Trophoblast cell (in vitro differentiated cells and primary cell): ENCODE measurements around the gene GPX3.

Source experiments
- DNase-seq, 2 donors: peaks; one replicate each; pipeline ENCODE4 v3.0.0-alpha.2; 2016
- H2AFZ ChIP-seq: 2 replicates; pipeline ENCODE4 v1.6.1; 2013; ENCODE audit warnings: low read length, moderate library complexity, mild to moderate bottlenecking; ENCODE audit not compliant: insufficient read depth, poor library complexity
- H2AK5ac ChIP-seq: 2 replicates; pipeline ENCODE4 v1.6.1; 2013; ENCODE audit warnings: mild to moderate bottlenecking, low read length
- H2BK120ac ChIP-seq: 2 replicates; pipeline ENCODE4 v1.6.1; 2013; ENCODE audit warnings: low read length, mild to moderate bottlenecking, moderate library complexity; ENCODE audit not compliant: insufficient read depth, poor library complexity
- H2BK12ac ChIP-seq: 2 replicates; pipeline ENCODE4 v1.6.1; 2013; ENCODE audit warnings: mild to moderate bottlenecking, low read length, moderate library complexity
- H2BK5ac ChIP-seq: 2 replicates; pipeline ENCODE4 v1.6.1; 2013; ENCODE audit warnings: low read length, low read depth, moderate library complexity, mild to moderate bottlenecking; ENCODE audit not compliant: poor library complexity
- H3K14ac ChIP-seq: 2 replicates; pipeline ENCODE4 v1.6.1; 2013; ENCODE audit warnings: mild to moderate bottlenecking, low read length
- H3K18ac ChIP-seq: 2 replicates; pipeline ENCODE4 v1.6.1; 2013; ENCODE audit warnings: mild to moderate bottlenecking, low read length
- H3K23ac ChIP-seq: 2 replicates; pipeline ENCODE4 v1.6.1; 2013; ENCODE audit warnings: low read length
- H3K27ac ChIP-seq: 2 replicates; pipeline ENCODE4 v1.5.1; 2013; ENCODE audit warnings: low read depth, mild to moderate bottlenecking, inconsistent platforms, low read length, moderate library complexity
- H3K27me3 ChIP-seq: 2 replicates; pipeline ENCODE4 v1.6.1; 2013; ENCODE audit warnings: inconsistent platforms, mild to moderate bottlenecking, low read length, moderate library complexity; ENCODE audit not compliant: insufficient read depth
- H3K36me3 ChIP-seq, 2 experiments: 1 replicate in 1 of 2; 2 replicates in 1 of 2; pipeline ENCODE4 v1.6.1; 2013; ENCODE audit warnings: low read length in 2 of 2, mild to moderate bottlenecking in 2 of 2, moderate library complexity in 1 of 2; ENCODE audit not compliant: insufficient read depth in 2 of 2, control insufficient read depth in 1 of 2
- H3K4ac ChIP-seq: 2 replicates; pipeline ENCODE4 v1.6.1; 2013; ENCODE audit warnings: low read depth, mild to moderate bottlenecking, low read length, moderate library complexity
- H3K4me1 ChIP-seq, 2 experiments: 1 replicate in 1 of 2; 2 replicates in 1 of 2; pipeline ENCODE4 v1.6.1; 2013; ENCODE audit warnings: low read length in 2 of 2, mild to moderate bottlenecking in 2 of 2, moderate library complexity in 1 of 2; ENCODE audit not compliant: insufficient read depth in 2 of 2, control insufficient read depth in 1 of 2
- H3K4me2 ChIP-seq: 2 replicates; pipeline ENCODE4 v1.6.1; 2013; ENCODE audit warnings: inconsistent platforms, mild to moderate bottlenecking, low read length, moderate library complexity
- H3K4me3 ChIP-seq: 2 replicates; pipeline ENCODE4 v1.5.1; 2013; ENCODE audit warnings: mild to moderate bottlenecking, low read depth, low read length, inconsistent platforms
- H3K79me1 ChIP-seq: one replicate; pipeline ENCODE4 v1.6.1; 2013; ENCODE audit warnings: low read length
- H3K79me2 ChIP-seq: 2 replicates; pipeline ENCODE4 v1.6.1; 2013; ENCODE audit warnings: low read length, mild to moderate bottlenecking; ENCODE audit not compliant: control insufficient read depth, insufficient read depth, poor library complexity
- H3K9ac ChIP-seq: 2 replicates; pipeline ENCODE4 v1.6.1; 2013; ENCODE audit warnings: mild to moderate bottlenecking, low read length
- H3K9me3 ChIP-seq: 2 replicates; pipeline ENCODE4 v1.6.1; 2013; ENCODE audit warnings: low read depth, mild to moderate bottlenecking, control low read depth, inconsistent platforms, low read length; ENCODE audit not compliant: insufficient read depth
- H4K12ac ChIP-seq: 2 replicates; pipeline ENCODE4 v1.6.1; 2013; ENCODE audit warnings: low read depth, mild to moderate bottlenecking, low read length, moderate library complexity
- H4K8ac ChIP-seq: 2 replicates; pipeline ENCODE4 v1.6.1; 2013; ENCODE audit warnings: low read depth, mild to moderate bottlenecking, low read length, moderate library complexity
- H4K91ac ChIP-seq: one replicate; pipeline ENCODE4 v1.6.1; 2013; ENCODE audit warnings: low read depth, mild to moderate bottlenecking, low read length, moderate library complexity
- WGBS: extraction: QIAGEN DNeasy Blood & Tissue Kit; methylation state at CpG from one replicate; pipeline ENCODE4 v1.1.7; 2013; ENCODE audit warnings: missing lambda C conversion rate; ENCODE audit not compliant: insufficient read length, insufficient coverage; ENCODE audit errors: extremely low coverage; 5-methylcytosine and 5-hydroxymethylcytosine counted together

GPX3 gene

DNA sequence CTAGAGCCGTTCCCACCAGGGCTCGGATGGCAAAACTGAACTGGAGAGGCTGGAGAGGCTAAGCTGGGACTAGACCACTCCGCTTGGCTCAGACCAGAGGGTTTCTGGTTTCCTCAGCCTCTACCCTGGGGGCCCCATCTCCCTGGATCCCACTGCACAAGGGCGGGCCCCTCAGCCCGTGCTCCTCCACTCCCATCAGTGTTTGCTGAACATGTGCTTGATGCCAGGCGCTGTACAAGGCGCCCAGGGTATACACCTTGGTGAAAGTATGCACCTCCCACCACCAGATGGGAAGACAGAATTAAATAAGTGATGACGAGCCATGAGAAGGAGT lies 18.0 kb downstream of the GPX3 start:
- Histone ChIP-seq H3K4ac (no peak overlapping the region), H3K9ac (no peak overlapping the region), H4K91ac (no peak overlapping the region), H3K9me3 (peaks cover 4% of the 10 kb centered on the region), H2AK5ac (no peak overlapping the region), H4K12ac (no peak overlapping the region), H3K79me2 (no peaks in the 10 kb centered on the region), H3K4me3 (no peak overlapping the region), H3K36me3 (peaks cover 59 to 64% of the 10 kb centered on the region in 2 experiments), H2AFZ (no peak overlapping the region), H3K27me3 (no peaks in the 10 kb centered on the region), H2BK5ac (no peak overlapping the region), H3K4me1 (peaks cover 13 to 15% of the 10 kb centered on the region in 2 experiments), H3K23ac (no peak overlapping the region), H3K4me2 (no peak overlapping the region), H2BK120ac (no peak overlapping the region), H2BK12ac (no peak overlapping the region), H3K18ac (no peak overlapping the region), H3K27ac (no peak overlapping the region), H4K8ac (no peak overlapping the region), H3K14ac (no peak overlapping the region), H3K79me1 (no peaks in the 10 kb centered on the region)
- DNase-seq: no peak
- no CpG with 5 or more reads among the region's 8 CpGs for WGBS

- Histone ChIP-seq H2AFZ (no peak overlapping the region), H3K4me3 (no peak overlapping the region), H3K79me2 (no peaks in the 10 kb centered on the region), H2BK120ac (no peak overlapping the region), H3K14ac (no peak overlapping the region), H2BK5ac (no peak overlapping the region), H3K9me3 (peaks cover 3% of the 10 kb centered on the region), H2BK12ac (no peak overlapping the region), H4K12ac (no peak overlapping the region), H4K8ac (no peak overlapping the region), H3K18ac (no peak overlapping the region), H2AK5ac (no peak overlapping the region), H3K4ac (no peak overlapping the region), H3K27ac (no peak overlapping the region), H3K4me1 (peaks cover 13 to 15% of the 10 kb centered on the region in 2 experiments), H3K23ac (no peak overlapping the region), H3K36me3 (peaks cover 55 to 61% of the 10 kb centered on the region in 2 experiments), H3K4me2 (no peak overlapping the region), H4K91ac (no peak overlapping the region), H3K27me3 (no peaks in the 10 kb centered on the region), H3K79me1 (no peaks in the 10 kb centered on the region), H3K9ac (no peak overlapping the region)
- WGBS: no CpG with 5 or more reads among the region's 7 CpGs
- DNase-seq: no peak
Observed at GRCh38 chr5:151038801-151039238, 18.4 kb downstream of the GPX3 start.

GRCh38 chr5:151039665-151040064 lies 19.3 kb downstream of the GPX3 start:
- H4K8ac ChIP-seq: no peak overlapping the region
- no peak overlapping the region for H3K4me2 ChIP-seq
- peaks cover 13 to 15% of the 10 kb centered on the region in 2 experiments for H3K4me1 ChIP-seq
- no peaks in the 10 kb centered on the region for H3K79me1 ChIP-seq
- no peak overlapping the region for H2AK5ac ChIP-seq
- H2AFZ ChIP-seq: no peak overlapping the region
- no peak overlapping the region for H2BK5ac ChIP-seq
- no peak overlapping the region for H3K4ac ChIP-seq
- H4K91ac ChIP-seq: no peak overlapping the region
- no peak overlapping the region for H4K12ac ChIP-seq
- H3K27me3 ChIP-seq: no peaks in the 10 kb centered on the region
- DNase-seq: no peak
- no peak overlapping the region for H2BK120ac ChIP-seq
- H3K14ac ChIP-seq: no peak overlapping the region
- H3K18ac ChIP-seq: no peak overlapping the region
- H3K23ac ChIP-seq: no peak overlapping the region
- H3K79me2 ChIP-seq: no peaks in the 10 kb centered on the region
- H3K9me3 ChIP-seq: no peaks in the 10 kb centered on the region
- no peak overlapping the region for H2BK12ac ChIP-seq
- peaks cover 49 to 55% of the 10 kb centered on the region in 2 experiments for H3K36me3 ChIP-seq
- H3K4me3 ChIP-seq: no peak overlapping the region
- WGBS: no CpG with 5 or more reads among the region's 9 CpGs
- H3K27ac ChIP-seq: no peak overlapping the region
- no peak overlapping the region for H3K9ac ChIP-seq

DNA sequence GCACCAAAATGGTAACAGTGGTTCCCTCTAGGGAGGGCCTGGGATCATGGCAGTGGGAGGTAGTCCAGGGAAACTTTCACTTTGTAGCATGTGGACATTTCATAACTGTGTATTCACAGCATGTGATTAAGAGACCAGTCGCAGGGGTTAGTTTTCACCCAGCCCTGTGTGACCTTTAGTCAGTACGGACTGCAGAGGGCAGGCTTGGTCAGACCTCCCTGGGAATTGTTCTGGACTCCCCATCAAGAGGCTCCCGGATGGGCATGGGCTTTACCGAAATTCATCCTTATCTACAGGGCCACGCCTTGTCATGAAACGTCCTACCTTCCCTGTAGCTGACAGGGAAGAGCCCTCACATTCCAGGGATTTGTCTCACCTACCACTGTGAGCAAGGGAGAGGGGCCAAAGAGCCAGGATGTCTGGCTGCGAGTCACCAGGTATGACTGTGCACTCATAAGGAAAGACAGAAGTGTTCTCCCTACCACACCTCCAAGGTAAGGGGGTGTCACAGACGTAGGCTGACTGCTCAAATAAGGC lies 19.9 kb downstream of the GPX3 start:
- no peak overlapping the region for H4K8ac ChIP-seq
- no peak overlapping the region for H2BK120ac ChIP-seq
- H4K91ac ChIP-seq: no peak overlapping the region
- H2AFZ ChIP-seq: no peak overlapping the region
- no peak overlapping the region for H3K4me2 ChIP-seq
- H2AK5ac ChIP-seq: no peak overlapping the region
- no peak overlapping the region for H2BK12ac ChIP-seq
- H3K9ac ChIP-seq: no peak overlapping the region
- no peak overlapping the region for H3K4ac ChIP-seq
- no CpG with 5 or more reads among the region's 8 CpGs for WGBS
- no peaks in the 10 kb centered on the region for H3K79me1 ChIP-seq
- DNase-seq: peak; percentile 60 to 79
- no peak overlapping the region for H3K27ac ChIP-seq
- H3K36me3 ChIP-seq: peaks cover 46 to 49% of the 10 kb centered on the region in 2 experiments
- no peak overlapping the region for H3K4me3 ChIP-seq
- no peaks in the 10 kb centered on the region for H3K27me3 ChIP-seq
- H3K9me3 ChIP-seq: no peaks in the 10 kb centered on the region
- no peak overlapping the region for H3K23ac ChIP-seq
- H3K4me1 ChIP-seq: peaks cover 13 to 15% of the 10 kb centered on the region in 2 experiments
- H4K12ac ChIP-seq: no peak overlapping the region
- no peaks in the 10 kb centered on the region for H3K79me2 ChIP-seq
- no peak overlapping the region for H3K14ac ChIP-seq
- H3K18ac ChIP-seq: no peak overlapping the region
- H2BK5ac ChIP-seq: peak overlapping the region; percentile 22
